HepG2 (cell line): Measurements from ENCODE around the gene FAF2. TPM values are rescaled to one million over a fixed set of nuclear protein-coding genes. Genes with fewer than 3 reads are reported as not detected.

Experiments
- CHD2 ChIP-seq: IDR thresholded peaks from 2 replicates; pipeline ENCODE4 v1.6.1; 2011; ENCODE audit warnings: low read depth, low read length, improper control_type of control experiment
- DRAP1 ChIP-seq: IDR thresholded peaks from 2 replicates; pipeline ENCODE4 v1.6.1; 2016; ENCODE audit warnings: missing genetic modification reagents, missing compliant biosample characterization
- HNF4A ChIP-seq: sonication (generic); formaldehyde crosslinking; IDR thresholded peaks from 2 replicates; pipeline ENCODE4 v1.4.0; 2020; ENCODE audit warnings: missing genetic modification reagents
- IKZF1 ChIP-seq: fragments of 450-650 bp; IDR thresholded peaks from 2 replicates; pipeline ENCODE4 v1.7.1; 2016
- KLF13 ChIP-seq: sonication (generic); formaldehyde crosslinking; IDR thresholded peaks from 2 replicates; pipeline ENCODE4 v1.4.0; 2020; ENCODE audit warnings: mild to moderate bottlenecking, missing genetic modification reagents
- MAFK ChIP-seq, 2 experiments: IDR thresholded peaks in 1 of 2; conservative IDR thresholded peaks in 1 of 2; 2 replicates each; pipeline ENCODE4 v1.6.1; 2011; ENCODE audit warnings: improper control_type of control experiment in 2 of 2, low read length in 2 of 2
- MBNL3 ChIP-seq: fragments of 250-450 bp; sonication (Bioruptor Pico); conservative IDR thresholded peaks from 2 replicates; pipeline ENCODE4 v1.8.0; 2022; ENCODE audit warnings: mild to moderate bottlenecking, inconsistent platforms
- NR1H2 ChIP-seq: sonication (generic); formaldehyde crosslinking; IDR thresholded peaks from 2 replicates; pipeline ENCODE4 v1.8.1; 2022; ENCODE audit warnings: low read depth, missing genetic modification reagents, borderline replicate concordance
- NR2F6 ChIP-seq, 2 experiments: IDR thresholded peaks; 2 replicates each; pipeline ENCODE4 v1.6.1; 2016; ENCODE audit warnings: antibody characterized with exemption in 1 of 2, mild to moderate bottlenecking in 1 of 2
- PHF21A ChIP-seq: sonication (generic); formaldehyde crosslinking; IDR thresholded peaks from 2 replicates; pipeline ENCODE4 v1.5.0; 2020; ENCODE audit warnings: mild to moderate bottlenecking, missing genetic modification reagents
- PITX1 ChIP-seq: sonication (generic); formaldehyde crosslinking; IDR thresholded peaks from 2 replicates; pipeline ENCODE4 v1.5.1; 2020; ENCODE audit warnings: mild to moderate bottlenecking, missing genetic modification reagents
- PRDM10 ChIP-seq: sonication (generic); formaldehyde crosslinking; IDR thresholded peaks from 2 replicates; pipeline ENCODE4 v1.4.0; 2020; ENCODE audit warnings: low read depth, missing genetic modification reagents
- RBFOX2 ChIP-seq: fragments of 200-400 bp; formaldehyde crosslinking; IDR thresholded peaks from 2 replicates; pipeline ENCODE4 v1.6.1; 2017; ENCODE audit warnings: low read depth, mild to moderate bottlenecking, low read length
- SMAD3 ChIP-seq: sonication (generic); formaldehyde crosslinking; IDR thresholded peaks from 2 replicates; pipeline ENCODE4 v1.4.0; 2020; ENCODE audit warnings: missing genetic modification reagents
- SOX13 ChIP-seq, 3 experiments: fragments of 450-650 bp in 1 of 3; sonication (generic) in 1 of 3; formaldehyde crosslinking in 1 of 3; IDR thresholded peaks in 2 of 3; conservative IDR thresholded peaks in 1 of 3; 2 replicates each; pipeline versions ENCODE4 v1.5.0 to v1.6.1; 2016 to 2020; ENCODE audit warnings: antibody characterized with exemption in 1 of 3, mild to moderate bottlenecking in 1 of 3, missing compliant biosample characterization in 1 of 3, missing genetic modification reagents in 1 of 3, moderate library complexity in 1 of 3
- TFDP1 ChIP-seq: IDR thresholded peaks from 2 replicates; pipeline ENCODE4 v1.6.1; 2016; ENCODE audit warnings: missing compliant biosample characterization, missing genetic modification reagents, borderline replicate concordance
- YY1 ChIP-seq: IDR thresholded peaks from 2 replicates; pipeline ENCODE4 v1.6.1; 2011; ENCODE audit warnings: low read length, low read depth, moderate library complexity, mild to moderate bottlenecking; ENCODE audit not compliant: insufficient read depth, insufficient replicate concordance
- ZBTB44 ChIP-seq: sonication (generic); formaldehyde crosslinking; IDR thresholded peaks from 2 replicates; pipeline ENCODE4 v1.4.0; 2020; ENCODE audit warnings: missing genetic modification reagents
- ZBTB7B ChIP-seq: sonication (generic); formaldehyde crosslinking; IDR thresholded peaks from 2 replicates; pipeline ENCODE4 v1.4.0; 2020; ENCODE audit warnings: missing genetic modification reagents
- ZBTB8A ChIP-seq: sonication (generic); formaldehyde crosslinking; IDR thresholded peaks from 2 replicates; pipeline ENCODE4 v1.4.0; 2020; ENCODE audit warnings: mild to moderate bottlenecking, low read depth, missing genetic modification reagents, borderline replicate concordance
- ZNF10 ChIP-seq: sonication (generic); formaldehyde crosslinking; IDR thresholded peaks from 2 replicates; pipeline ENCODE4 v1.4.0; 2020; ENCODE audit warnings: mild to moderate bottlenecking, low read depth, missing genetic modification reagents, borderline replicate concordance
- ZNF530 ChIP-seq: sonication (generic); formaldehyde crosslinking; IDR thresholded peaks from 2 replicates; pipeline ENCODE4 v1.5.0; 2020; ENCODE audit warnings: low read depth, mild to moderate bottlenecking, missing genetic modification reagents
- ZNF816 ChIP-seq: sonication (generic); formaldehyde crosslinking; IDR thresholded peaks from 2 replicates; pipeline ENCODE4 v1.8.0; 2022; ENCODE audit warnings: missing genetic modification reagents, mild to moderate bottlenecking, borderline replicate concordance
- polyA plus RNA-seq, 8 experiments: library from polyadenylated mRNA; depleted of rRNA in 3 of 8; stranded (reverse) in 7 of 8; unstranded in 1 of 8; fragments of >200 nt; fragmentation: Illumina TruSeq in 4 of 8; extraction: Trizol in 4 of 8; gene quantifications; 2 replicates each; pipeline versions ENCODE4 v1.2.1 to v1.2.3, GENCODE V29; 2011 to 2016; ENCODE audit warnings: low read depth in 4 of 8, missing spikeins in 1 of 8, mixed read lengths in 1 of 8; ENCODE audit not compliant: insufficient read depth in 1 of 8
- total RNA-seq, 5 experiments: library from RNA; depleted of rRNA; stranded (reverse); fragments of >200 nt; fragmentation: Illumina TruSeq; extraction: Trizol; gene quantifications; 2 replicates each; pipeline ENCODE4 v1.2.3, GENCODE V29; 2016; ENCODE audit warnings: low read depth in 1 of 5

Gene FAF2
- total and polyA plus RNA-seq, 2 of the 13 experiments (the other 11 are each of a cell fraction or from before 2014, with no cell fraction given): 27.8 to 34.3 TPM

GRCh38 chr5:176440927-176441706 is 7.1 kb upstream of the FAF2 start (continued):
- TF ChIP-seq PHF21A (CRISPR knock-in tag) (0 out of 2 replicates have a peak, but pooled peaks have one; percentile 44), SOX13 (IDR thresholded peaks at IDR 0.05) (no peak), SOX13 (CRISPR knock-in tag; conservative IDR thresholded peaks at IDR 0.05 in 1 of 2, IDR thresholded peaks at IDR 0.05 in 1 of 2) (peak in 1 of 2 experiments; percentile 49; a peak in 1 of 4 replicates), RBFOX2 (no peak), SMAD3 (CRISPR knock-in tag) (no peak), TFDP1 (CRISPR knock-in tag) (0 out of 2 replicates have a peak, but pooled peaks have one; percentile 21), NR1H2 (CRISPR knock-in tag) (no peak), PRDM10 (CRISPR knock-in tag) (peak; percentile 52; the same call in 1 of the 2 replicates), KLF13 (CRISPR knock-in tag) (no peak), MBNL3 (CRISPR knock-in tag) (no peak), IKZF1 (no peak), ZNF530 (CRISPR knock-in tag) (no peak), DRAP1 (peak; percentile 74), HNF4A (CRISPR knock-in tag) (peak; percentile 35; the same call in 1 of the 2 replicates), MAFK (conservative IDR thresholded peaks at IDR 0.05 in 1 of 2, IDR thresholded peaks at IDR 0.05 in 1 of 2; ENCODE audit: low read length in 2 of 2) (no peak), ZNF10 (no peak), NR2F6 (IDR thresholded peaks at IDR 0.05) (no peak), NR2F6 (CRISPR knock-in tag; IDR thresholded peaks at IDR 0.05) (no peak), PITX1 (CRISPR knock-in tag) (no peak), ZBTB8A (CRISPR knock-in tag) (no peak), ZBTB7B (CRISPR knock-in tag) (no peak), YY1 (peak; percentile 43), CHD2 (no peak), ZBTB44 (CRISPR knock-in tag) (no peak), ZNF816 (CRISPR knock-in tag) (no peak)
